ENCODE measurements around the gene KRT85.

GRCh38 chr12:52369211-52369610 lies 1.9 kb upstream of the KRT85 start:
- TF ChIP-seq, protein P1, sequence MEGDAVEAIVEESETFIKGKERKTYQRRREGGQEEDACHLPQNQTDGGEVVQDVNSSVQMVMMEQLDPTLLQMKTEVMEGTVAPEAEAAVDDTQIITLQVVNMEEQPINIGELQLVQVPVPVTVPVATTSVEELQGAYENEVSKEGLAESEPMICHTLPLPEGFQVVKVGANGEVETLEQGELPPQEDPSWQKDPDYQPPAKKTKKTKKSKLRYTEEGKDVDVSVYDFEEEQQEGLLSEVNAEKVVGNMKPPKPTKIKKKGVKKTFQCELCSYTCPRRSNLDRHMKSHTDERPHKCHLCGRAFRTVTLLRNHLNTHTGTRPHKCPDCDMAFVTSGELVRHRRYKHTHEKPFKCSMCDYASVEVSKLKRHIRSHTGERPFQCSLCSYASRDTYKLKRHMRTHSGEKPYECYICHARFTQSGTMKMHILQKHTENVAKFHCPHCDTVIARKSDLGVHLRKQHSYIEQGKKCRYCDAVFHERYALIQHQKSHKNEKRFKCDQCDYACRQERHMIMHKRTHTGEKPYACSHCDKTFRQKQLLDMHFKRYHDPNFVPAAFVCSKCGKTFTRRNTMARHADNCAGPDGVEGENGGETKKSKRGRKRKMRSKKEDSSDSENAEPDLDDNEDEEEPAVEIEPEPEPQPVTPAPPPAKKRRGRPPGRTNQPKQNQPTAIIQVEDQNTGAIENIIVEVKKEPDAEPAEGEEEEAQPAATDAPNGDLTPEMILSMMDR (IDR thresholded peaks at IDR 0.05), result no peak
- TF ChIP-seq ZFX (IDR thresholded peaks at IDR 0.05; ENCODE audit: borderline replicate concordance), result no peak

All from 22Rv1 (cell line).